ENCODE data around the gene B4GALT6. TPM values are rescaled to one million over a fixed set of nuclear protein-coding genes. Genes with fewer than 3 reads are reported as not detected.

Gene B4GALT6
- total RNA-seq, 1 experiment from 2014 or later = 16.1 TPM

- DNase-seq (ENCODE audit: low read depth, low spot score) = no peak
- H3K4me2 ChIP-seq (ENCODE audit: low read length) = no peak overlapping the region
- no peaks in the 10 kb centered on the region; the same call in 1 of the 2 replicates for H3K9me2 ChIP-seq (ENCODE audit: insufficient read depth)
- H3K4me1 ChIP-seq (ENCODE audit: control insufficient read depth in 1 of 2, insufficient read depth in 2 of 2, low read length in 2 of 2) = peaks cover 20 to 33% of the 10 kb centered on the region in 2 experiments
- no peak for ATAC-seq
- H3K4me3 ChIP-seq (replicated peaks in 1 of 2; ENCODE audit: low read depth in 1 of 2, low read length in 2 of 2) = no peak overlapping the region
- intact Hi-C loops (cut with micrococcal nuclease) = no loop called here
- POLR2A ChIA-PET = no interaction called here
- BruUV-seq (replicated peaks) = no TSS peak
- no peak overlapping the region for H2AFZ ChIP-seq (ENCODE audit: low read depth, low read length, poor library complexity, severe bottlenecking)
- CTCF ChIA-PET = no interaction called here
- no peaks in the 10 kb centered on the region for H3K27me3 ChIP-seq (ENCODE audit: insufficient read depth, low read length)
- H3K9me3 ChIP-seq (ENCODE audit: control insufficient read depth in 1 of 2, insufficient read depth in 1 of 2, low read depth in 1 of 2, low read length in 2 of 2) = no peaks in the 10 kb centered on the region
- no peaks in the 10 kb centered on the region for H3K36me3 ChIP-seq (ENCODE audit: control insufficient read depth in 1 of 2, insufficient read depth in 2 of 2, low read length in 2 of 2)
- no peaks in the 10 kb centered on the region for H4K20me1 ChIP-seq (ENCODE audit: insufficient read depth)
- TF ChIP-seq ATF3 (IDR thresholded peaks at IDR 0.05) = no peak
- TF ChIP-seq CEBPB (IDR thresholded peaks at IDR 0.05; ENCODE audit: low read depth) = no peak
- no peak for TF ChIP-seq ZNF274 (IDR thresholded peaks at IDR 0.05; ENCODE audit: low read depth, low read length)
- no peak for TF ChIP-seq SP1 (IDR thresholded peaks at IDR 0.05; ENCODE audit: low read depth)
- TF ChIP-seq TCF7L2 (IDR thresholded peaks at IDR 0.05; ENCODE audit: borderline replicate concordance, extremely low read depth, insufficient read depth, insufficient read length) = no peak
- no peak for TF ChIP-seq EZH2phosphoT487 (IDR thresholded peaks at IDR 0.05; ENCODE audit: borderline replicate concordance)
- RAD21 ChIA-PET (ENCODE audit: low non-redundant PET in 1 of 2, low total read pairs in 2 of 2, uncharacterized antibody in 2 of 2, unreplicated experiment in 2 of 2) = no interaction called here
- no peak overlapping the region for H3K27ac ChIP-seq (ENCODE audit: low read depth, low read length)
- H3K9ac ChIP-seq (ENCODE audit: low read length) = no peak overlapping the region
- H3K79me2 ChIP-seq (ENCODE audit: insufficient read depth, low read length) = peaks cover 15% of the 10 kb centered on the region
Measured at GRCh38 chr18:31675404-31675803, 9.0 kb downstream of the B4GALT6 start.

GRCh38 chr18:31672628-31673135, 11.7 kb downstream of the B4GALT6 start:
- no TSS peak for BruUV-seq (replicated peaks)
- TF ChIP-seq ZNF274 (IDR thresholded peaks at IDR 0.05; ENCODE audit: low read depth, low read length) (no peak), CEBPB (IDR thresholded peaks at IDR 0.05; ENCODE audit: low read depth) (no peak), CTCF (IDR thresholded peaks at IDR 0.05 in 2 of 3, conservative IDR thresholded peaks at IDR 0.05 in 1 of 3; ENCODE audit: borderline replicate concordance in 1 of 3, insufficient read depth in 1 of 3, low read depth in 2 of 3, low read length in 2 of 3) (no peak), SRF (IDR thresholded peaks at IDR 0.05; ENCODE audit: low read depth) (no peak), TCF7L2 (IDR thresholded peaks at IDR 0.05; ENCODE audit: borderline replicate concordance, extremely low read depth, insufficient read depth, insufficient read length) (no peak), REST (IDR thresholded peaks at IDR 0.05; ENCODE audit: low read depth) (no peak), CBX3 (IDR thresholded peaks at IDR 0.05; ENCODE audit: low read depth) (no peak), POLR2AphosphoS5 (IDR thresholded peaks at IDR 0.05; ENCODE audit: low read depth, low read length) (no peak), FOSL1 (IDR thresholded peaks at IDR 0.05; ENCODE audit: low read depth) (no peak), EZH2 (IDR thresholded peaks at IDR 0.05) (no peak), YY1 (IDR thresholded peaks at IDR 0.05; ENCODE audit: extremely low read depth, insufficient replicate concordance, low read depth, low read length) (no peak)
- ATAC-seq (no peak), DNase-seq (ENCODE audit: low read depth, low spot score) (no peak)
- Histone ChIP-seq H3K27ac (ENCODE audit: low read depth, low read length) (no peak overlapping the region), H2AFZ (ENCODE audit: low read depth, low read length, poor library complexity, severe bottlenecking) (no peak overlapping the region), H3K9me3 (ENCODE audit: control insufficient read depth in 1 of 2, insufficient read depth in 1 of 2, low read depth in 1 of 2, low read length in 2 of 2) (no peaks in the 10 kb centered on the region), H3K4me1 (ENCODE audit: control insufficient read depth in 1 of 2, insufficient read depth in 2 of 2, low read length in 2 of 2) (peaks cover 0 to 6% of the 10 kb centered on the region in 2 experiments; a peak in 1 of 4 replicates), H3K79me2 (ENCODE audit: insufficient read depth, low read length) (peaks cover 12% of the 10 kb centered on the region; the same call in 1 of the 2 replicates), H3K36me3 (ENCODE audit: control insufficient read depth in 1 of 2, insufficient read depth in 2 of 2, low read length in 2 of 2) (no peaks in the 10 kb centered on the region), H3K4me2 (ENCODE audit: low read length) (no peak overlapping the region), H3K9ac (ENCODE audit: low read length) (no peak overlapping the region), H4K20me1 (ENCODE audit: insufficient read depth) (no peaks in the 10 kb centered on the region), H3K27me3 (ENCODE audit: insufficient read depth, low read length) (no peaks in the 10 kb centered on the region), H3K4me3 (replicated peaks in 1 of 2; ENCODE audit: low read depth in 1 of 2, low read length in 2 of 2) (no peak overlapping the region), H3K9me2 (ENCODE audit: insufficient read depth) (no peaks in the 10 kb centered on the region; the same call in 1 of the 2 replicates)
- POLR2A ChIA-PET = no interaction called here
- intact Hi-C loops (cut with micrococcal nuclease) = no loop called here
- CTCF ChIA-PET = no interaction called here
- RAD21 ChIA-PET (ENCODE audit: low non-redundant PET in 1 of 2, low total read pairs in 2 of 2, uncharacterized antibody in 2 of 2, unreplicated experiment in 2 of 2) = no interaction called here
